Measurements from ENCODE around the gene AOPEP.

Gene AOPEP

GRCh38 chr9:94726495-94727191 lies at the start of gene AOPEP:
Gene AOPEP (plus strand): TSS chr9:94726699. CDS start chr9:94759784, 33,085 bp downstream.
- peak; percentile 90 for DNase-seq (ENCODE audit: low read depth)

DNA sequence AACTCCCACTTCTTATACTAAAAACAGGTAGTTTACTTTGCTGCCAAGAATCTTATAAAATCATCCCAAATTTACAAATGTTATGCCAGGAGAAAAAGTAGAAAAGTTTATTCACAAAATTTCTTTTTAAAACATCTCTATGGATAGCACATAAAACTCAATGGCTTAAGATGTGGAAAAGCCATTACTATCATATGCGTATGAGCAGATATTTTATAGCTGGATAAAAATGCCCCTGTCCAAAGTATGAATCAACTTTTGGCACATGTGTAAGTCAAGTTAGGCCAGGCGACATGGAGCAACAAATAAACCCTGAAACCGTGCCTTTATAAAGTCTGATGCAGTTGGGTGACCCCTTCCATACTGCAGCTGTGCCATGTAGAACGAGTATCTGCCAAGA lies 48.6 kb upstream of the AOPEP start:
- no peak for DNase-seq (ENCODE audit: low read depth)

DNA sequence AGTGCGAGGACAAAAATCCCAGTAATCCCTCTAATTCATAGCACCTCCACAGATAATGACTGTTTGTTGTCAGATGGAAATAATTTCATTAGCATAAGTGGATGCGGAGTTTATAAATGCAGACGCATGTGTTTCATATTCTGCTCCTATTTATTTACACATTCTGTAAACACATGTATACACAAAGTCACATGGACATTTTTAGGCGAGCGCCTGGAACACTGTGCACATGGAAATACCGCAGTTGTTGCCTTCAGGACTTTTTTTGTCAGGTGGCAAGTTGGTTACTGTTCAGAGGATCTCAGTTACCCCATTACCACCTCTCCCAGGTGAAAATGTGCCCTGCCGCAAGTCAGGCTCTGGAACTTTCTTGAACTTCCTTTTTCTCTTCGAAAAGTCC lies 46.9 kb upstream of the AOPEP start:
- no peak for DNase-seq (ENCODE audit: low read depth)

DNA sequence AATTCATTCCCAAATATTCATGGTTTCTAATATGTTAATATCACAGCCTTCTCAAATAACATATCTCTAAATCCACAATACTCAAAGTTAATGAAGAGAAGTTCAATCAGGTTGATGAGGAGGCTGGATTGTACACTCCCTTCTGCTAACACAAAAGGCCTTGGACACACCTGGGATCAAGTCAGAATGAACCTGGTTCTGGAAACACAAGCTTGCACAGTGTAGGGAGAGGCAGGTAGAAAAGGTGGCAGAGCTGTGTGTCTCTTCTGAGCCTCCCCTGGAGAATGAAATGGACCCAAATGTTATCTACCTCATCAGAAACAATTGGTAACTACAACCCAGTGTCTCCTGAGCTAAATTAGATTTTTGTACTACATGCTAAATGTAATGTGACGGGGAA lies 46.5 kb upstream of the AOPEP start:
- no peak for DNase-seq (ENCODE audit: low read depth)

- no peak for DNase-seq (ENCODE audit: low read depth)
Measured at GRCh38 chr9:94680621-94681020, 45.9 kb upstream of the AOPEP start.

DNA sequence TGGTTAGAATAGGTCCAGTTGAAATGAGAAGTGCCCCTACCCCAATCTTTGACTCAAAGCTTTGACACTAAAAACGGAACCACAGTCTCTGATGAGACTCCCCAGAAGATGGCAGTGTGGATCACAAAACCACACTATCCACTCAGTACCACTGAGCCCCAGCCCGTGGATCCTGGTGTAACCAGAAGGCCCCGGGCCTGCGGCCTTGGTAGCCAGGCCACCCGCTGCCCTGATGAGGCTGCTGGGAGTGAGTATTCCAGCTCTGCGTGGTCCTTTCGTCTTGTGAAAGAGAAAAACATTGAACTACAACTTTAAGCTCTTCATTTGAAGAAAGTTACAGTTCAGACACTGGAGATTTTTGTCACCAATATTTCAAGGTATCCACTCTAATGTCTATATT lies 45.0 kb upstream of the AOPEP start:
- DNase-seq (ENCODE audit: low read depth) = peak; percentile 58

DNA sequence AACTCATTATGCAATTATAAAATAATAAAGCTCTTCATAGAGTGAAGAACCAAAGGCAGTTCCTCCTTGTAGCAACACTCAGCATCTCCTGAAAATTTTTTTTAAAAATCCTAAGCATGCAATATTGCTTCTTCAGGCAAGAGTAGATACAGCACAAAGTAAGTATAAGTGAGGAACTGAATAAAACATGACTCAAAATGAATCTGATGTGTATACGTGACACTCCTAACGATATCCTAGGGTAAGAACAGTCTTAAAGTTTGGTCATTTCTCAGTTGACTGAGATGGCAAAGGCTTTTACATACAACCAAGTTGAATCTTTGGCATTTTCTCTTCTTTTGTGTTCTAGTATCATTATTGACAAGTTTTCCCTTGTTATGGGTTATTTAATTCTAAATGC lies 41.1 kb upstream of the AOPEP start:
- no peak for DNase-seq (ENCODE audit: low read depth)

DNA sequence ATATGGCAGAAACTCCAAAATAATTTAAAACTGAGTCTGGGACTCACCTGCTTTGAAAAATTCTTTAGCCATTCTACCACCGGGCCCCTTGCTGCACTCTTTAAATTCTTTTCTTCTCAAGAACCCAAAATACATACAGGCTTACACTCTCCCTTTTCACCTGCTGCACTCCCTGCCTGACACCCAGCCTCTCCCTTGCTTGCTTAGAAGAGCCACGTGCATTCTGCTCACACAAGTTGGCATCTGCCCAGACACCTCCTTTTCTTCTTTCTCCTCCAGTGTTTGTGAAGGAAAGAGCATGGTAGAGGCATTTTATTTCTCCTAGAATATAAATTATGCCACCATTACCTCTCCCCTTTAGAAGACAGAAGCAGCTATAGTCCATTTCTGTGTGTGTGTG lies 39.0 kb upstream of the AOPEP start:
- no peak for DNase-seq (ENCODE audit: low read depth)

GRCh38 chr9:94690344-94690743 lies 36.2 kb upstream of the AOPEP start:
- no peak for DNase-seq (ENCODE audit: low read depth)

DNA sequence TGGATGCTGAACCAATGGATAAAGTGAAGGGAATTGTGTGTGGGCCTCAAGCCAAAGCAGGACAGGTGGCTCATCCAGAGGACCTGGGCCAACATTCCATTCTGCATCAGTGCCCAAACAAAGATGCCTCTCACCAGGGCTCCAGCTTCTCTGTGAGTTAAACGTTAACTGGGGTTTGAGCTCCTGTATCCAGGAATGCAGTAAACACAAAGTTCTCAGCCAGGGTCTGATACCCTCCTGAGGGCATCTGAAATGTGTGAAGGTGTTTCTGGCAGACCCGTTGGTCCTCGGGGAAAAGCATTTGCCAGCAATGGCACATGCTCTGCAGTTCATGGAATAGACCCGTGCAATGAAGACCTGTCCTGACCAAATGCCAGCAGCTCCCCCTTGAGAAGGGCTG lies 33.9 kb upstream of the AOPEP start:
- no peak for DNase-seq (ENCODE audit: low read depth)

- no peak for DNase-seq (ENCODE audit: low read depth)
Measured at GRCh38 chr9:94693485-94694204, 32.9 kb upstream of the AOPEP start.

- no peak for DNase-seq (ENCODE audit: low read depth)
Measured at GRCh38 chr9:94696545-94696944, 30.0 kb upstream of the AOPEP start.

DNA sequence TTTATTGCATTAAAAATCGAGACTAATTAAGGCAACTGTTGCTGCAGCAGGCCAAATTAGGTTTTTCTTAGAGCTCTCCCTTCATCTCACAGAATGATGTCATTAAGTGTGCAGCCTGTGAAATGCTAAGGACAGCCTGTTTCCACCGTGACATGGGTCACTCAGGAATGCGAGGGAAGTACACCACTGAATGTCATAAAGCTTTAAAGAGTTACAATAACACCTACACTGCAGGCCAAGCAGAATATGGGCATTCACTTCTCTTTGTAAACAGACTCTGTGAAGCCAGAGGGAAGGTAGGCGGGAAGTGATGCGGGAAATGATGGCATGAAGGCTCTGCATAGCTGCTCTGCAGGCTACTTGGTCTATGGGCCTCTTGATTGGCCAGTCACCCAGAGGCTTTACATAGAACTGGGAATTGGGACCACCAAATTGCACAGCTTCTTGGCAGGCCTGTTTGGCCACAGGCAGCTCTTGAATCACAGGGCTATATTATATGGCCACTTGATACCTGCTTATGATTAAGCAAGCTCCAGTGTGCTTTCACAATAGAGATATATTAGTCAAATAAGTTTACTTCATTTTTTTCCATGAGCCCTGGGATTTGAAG lies 28.4 kb upstream of the AOPEP start:
- peak; percentile 47 for DNase-seq (ENCODE audit: low read depth)

DNA sequence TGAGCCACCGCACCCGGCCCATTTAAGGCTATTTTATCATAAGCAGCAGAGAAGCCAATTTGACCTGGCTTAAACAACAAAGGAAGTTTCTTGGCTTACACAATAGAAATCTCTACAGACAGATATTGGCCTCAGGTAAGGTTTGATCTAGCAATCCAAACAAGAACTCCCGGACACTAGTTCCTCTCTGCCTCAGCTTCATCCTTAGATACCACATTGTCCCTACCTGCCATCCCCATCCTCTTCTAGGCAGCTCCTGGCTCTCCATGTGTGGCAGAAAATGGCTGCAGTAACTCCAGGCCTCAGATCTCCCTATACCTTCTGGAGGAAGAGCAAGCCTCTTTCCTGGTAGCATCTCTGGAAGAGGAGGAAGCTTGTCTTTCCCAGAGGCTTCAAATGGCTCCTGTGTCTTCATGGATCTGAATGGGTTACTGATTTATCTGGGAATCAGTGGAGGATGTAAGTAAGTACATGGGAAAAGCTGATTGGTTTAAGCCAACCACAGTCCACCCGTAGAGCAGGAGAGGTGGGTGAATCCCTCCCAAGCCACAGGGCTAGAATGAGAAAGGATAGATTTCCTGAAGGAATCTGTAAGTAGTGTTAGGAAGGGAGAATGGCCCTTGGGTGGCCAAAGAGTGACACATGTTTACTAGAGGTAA lies 26.7 kb upstream of the AOPEP start:
- DNase-seq (ENCODE audit: low read depth) = no peak

GRCh38 chr9:94700445-94700844 lies 26.1 kb upstream of the AOPEP start:
- no peak for DNase-seq (ENCODE audit: low read depth)

- no peak for DNase-seq (ENCODE audit: low read depth)
Measured at GRCh38 chr9:94703488-94704140, 22.9 kb upstream of the AOPEP start.

- no peak for DNase-seq (ENCODE audit: low read depth)
Measured at GRCh38 chr9:94705162-94705702, 21.3 kb upstream of the AOPEP start.

DNA sequence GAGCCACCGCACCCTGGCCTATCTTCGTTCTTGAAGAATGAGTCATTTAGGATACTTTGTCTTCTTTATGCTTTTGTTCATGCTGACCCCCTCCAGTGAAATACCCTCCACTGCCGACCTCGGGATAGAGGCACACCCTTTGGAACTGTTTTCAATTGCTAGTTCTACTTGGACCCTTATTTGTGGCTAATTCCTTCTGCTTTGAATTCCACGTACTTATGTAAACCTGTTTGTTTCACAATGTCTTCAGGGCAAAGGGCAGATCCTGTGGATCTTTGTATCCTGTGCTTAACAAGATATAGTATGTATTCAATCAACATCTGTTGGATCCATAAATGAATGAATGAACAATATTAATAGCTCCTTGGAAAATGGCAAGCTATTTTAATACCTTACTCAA lies 19.6 kb upstream of the AOPEP start:
- no peak for DNase-seq (ENCODE audit: low read depth)

- no peak for DNase-seq (ENCODE audit: low read depth)
Measured at GRCh38 chr9:94713436-94714215, 12.9 kb upstream of the AOPEP start.

DNA sequence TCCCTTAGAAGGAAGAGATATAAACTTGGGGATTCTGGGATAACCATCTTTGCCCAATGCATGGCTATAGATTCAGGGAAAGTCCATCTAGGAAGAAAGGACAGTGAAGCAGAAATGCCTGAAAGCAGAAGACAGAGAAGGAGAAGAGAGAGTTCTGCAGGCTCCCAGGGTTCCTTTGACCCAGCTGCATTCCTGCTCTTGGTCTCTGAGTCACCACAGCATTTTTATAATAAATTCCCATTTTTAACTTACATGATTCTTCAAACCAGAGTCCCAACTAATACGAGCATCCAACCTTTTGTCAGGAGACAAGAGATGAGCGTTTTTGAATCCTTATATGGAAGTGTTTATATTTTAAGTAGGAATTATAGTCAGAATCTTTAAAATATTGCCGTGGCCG lies 12.0 kb upstream of the AOPEP start:
- no peak for DNase-seq (ENCODE audit: low read depth)

- DNase-seq (ENCODE audit: low read depth) = no peak
Measured at GRCh38 chr9:94717761-94718160, 8.7 kb upstream of the AOPEP start.

Measured in fibroblast of the conjunctiva (primary cell).